ENCODE measurements around the gene P4HB.

P4HB gene

DNA sequence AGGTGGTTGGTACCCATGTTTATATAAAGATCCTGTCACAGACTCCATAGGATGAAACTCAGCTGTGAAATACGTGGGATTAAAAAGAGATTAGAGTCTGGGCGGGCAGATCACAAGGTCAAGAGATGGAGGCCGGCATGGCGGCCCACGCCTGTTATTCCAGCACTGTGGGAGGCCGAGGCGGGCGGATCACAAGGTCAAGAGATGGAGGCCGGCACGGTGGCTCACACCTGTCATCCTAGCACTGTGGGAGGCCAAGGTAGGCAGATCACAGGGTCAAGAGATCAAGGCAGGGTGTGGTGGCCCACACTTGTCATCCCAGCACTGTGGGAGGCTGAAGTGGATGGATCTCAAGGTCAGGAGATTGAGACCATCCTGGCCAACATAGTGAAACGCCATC lies 35.1 kb upstream of the P4HB start:
- no peak for DNase-seq

GRCh38 chr17:81891303-81891552 lies 30.9 kb upstream of the P4HB start:
- DNase-seq, result no peak

DNA sequence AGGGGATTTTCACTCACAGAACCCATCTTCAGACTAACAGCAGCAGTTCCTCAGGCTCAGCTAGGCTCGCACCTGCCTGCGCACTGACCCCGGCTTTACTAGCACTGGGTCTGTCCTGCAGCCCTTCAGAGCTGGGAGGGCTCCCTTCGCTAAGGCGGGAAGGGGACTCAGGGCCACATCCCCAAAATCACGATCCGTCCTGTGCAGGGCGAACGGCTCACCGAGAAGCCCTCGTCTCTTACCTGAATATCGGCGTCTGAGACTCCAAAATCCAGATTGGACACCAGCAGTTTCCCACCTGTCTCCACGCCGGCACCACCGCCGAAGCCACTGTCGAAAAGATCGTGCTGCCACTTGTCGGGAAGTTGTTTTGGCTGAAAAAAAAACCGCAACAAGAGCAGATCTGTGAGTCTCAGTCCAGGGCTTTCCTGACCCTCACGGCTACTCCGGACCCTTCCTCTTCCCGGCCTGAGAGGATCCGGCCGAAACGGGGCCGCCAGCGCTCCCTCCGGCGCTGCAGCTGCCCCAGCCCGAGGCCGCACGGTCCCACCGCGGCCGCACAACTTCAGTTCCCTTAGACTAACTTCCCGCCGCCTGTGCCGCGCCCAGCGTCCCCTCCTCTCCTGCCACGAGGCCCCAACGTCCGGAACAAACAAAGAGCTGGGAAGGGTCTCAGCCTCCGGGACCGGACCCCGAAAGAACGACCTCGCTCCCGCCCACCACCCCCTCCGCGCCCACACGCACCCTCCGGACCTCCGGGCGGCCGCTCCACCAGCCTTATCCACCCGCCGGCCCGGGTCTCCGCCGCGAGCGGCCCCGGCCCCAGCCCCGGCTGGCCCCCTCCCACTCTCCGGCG lies 30.3 kb upstream of the P4HB start:
- no peak for DNase-seq

DNA sequence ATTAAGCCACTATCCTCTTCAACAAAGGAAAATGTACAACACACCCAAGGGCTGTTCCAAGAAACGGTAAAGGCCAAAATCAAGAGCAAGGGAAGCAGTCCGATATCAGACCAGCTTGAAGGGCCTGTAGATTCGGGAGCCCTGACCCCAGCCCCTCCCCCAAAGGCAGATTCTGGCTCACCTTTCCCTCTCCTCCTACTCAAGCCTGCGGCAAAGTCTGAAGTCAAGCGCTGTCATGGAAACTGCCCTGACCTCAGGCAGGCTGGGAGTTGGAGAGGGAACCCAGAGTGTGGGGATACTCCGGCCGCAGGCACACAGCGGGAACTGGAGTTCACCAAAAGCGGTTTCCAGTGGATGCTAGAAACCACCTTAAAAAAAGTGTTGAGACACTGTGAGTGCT lies 29.3 kb upstream of the P4HB start:
- no peak for DNase-seq

DNA sequence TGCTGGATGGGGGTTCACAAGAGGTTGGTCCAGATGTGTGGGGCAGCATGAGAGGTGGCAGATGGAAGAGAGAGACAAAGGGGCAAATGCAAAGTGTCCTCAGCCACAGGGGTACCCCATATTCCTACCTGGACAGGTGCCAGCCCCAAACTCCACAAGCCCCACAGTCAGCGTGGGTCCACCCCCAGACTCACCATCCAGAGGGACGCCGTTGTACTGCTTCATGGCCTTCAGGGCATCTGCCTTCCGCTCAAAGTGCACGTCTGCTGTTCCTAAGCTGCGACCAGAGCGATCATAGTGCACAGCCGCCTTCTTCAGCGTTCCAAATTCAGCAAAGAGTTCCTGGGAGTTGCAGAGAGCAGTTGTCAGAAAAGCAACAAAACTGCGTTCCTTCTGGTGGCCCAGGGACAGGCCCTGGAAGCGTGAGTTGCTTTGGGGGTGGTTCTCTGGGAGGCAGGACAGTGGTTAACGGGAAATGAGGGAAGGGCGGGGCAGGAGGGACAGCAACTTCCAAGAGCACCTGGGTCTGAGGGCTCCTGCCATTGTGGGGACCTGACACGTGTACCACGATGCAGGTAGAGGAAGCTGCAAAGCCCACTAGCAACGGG lies 28.8 kb upstream of the P4HB start:
- no peak for DNase-seq

- DNase-seq, result no peak
Observed at GRCh38 chr17:81888105-81888987, 28.0 kb upstream of the P4HB start.

- DNase-seq, result no peak
Observed at GRCh38 chr17:81885869-81886548, 25.7 kb upstream of the P4HB start.

- DNase-seq, result no peak
Observed at GRCh38 chr17:81885454-81885853, 25.1 kb upstream of the P4HB start.

- no peak for DNase-seq
Observed at GRCh38 chr17:81884968-81885367, 24.6 kb upstream of the P4HB start.

DNA sequence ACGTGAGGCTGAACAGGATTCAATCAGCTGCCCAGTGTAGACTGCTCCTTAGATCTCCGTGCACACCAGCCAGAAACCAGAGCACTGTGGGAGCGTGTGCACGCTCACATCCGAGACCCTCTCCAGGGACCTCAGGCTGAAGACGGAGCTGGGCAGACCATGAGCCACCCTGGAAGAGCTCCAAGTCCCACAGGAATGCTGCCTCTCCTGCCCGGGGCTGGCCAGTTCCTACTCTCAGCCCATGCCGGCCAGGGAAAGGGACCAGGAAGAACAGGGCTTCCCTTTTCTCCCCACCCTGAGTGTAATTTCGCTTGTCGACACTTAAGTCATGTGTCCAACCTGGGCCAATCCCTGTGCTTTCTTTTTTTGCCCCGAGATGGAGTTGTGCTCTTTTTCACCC lies 24.2 kb upstream of the P4HB start:
- no peak for DNase-seq

GRCh38 chr17:81879121-81879520 lies 18.8 kb upstream of the P4HB start:
- DNase-seq, result no peak

GRCh38 chr17:81878294-81878693 lies 18.0 kb upstream of the P4HB start:
- DNase-seq, result no peak

- no peak for DNase-seq
Observed at GRCh38 chr17:81877569-81877968, 17.2 kb upstream of the P4HB start.

- DNase-seq, result peak; percentile 79
Observed at GRCh38 chr17:81871387-81872230, 11.3 kb upstream of the P4HB start.

GRCh38 chr17:81870981-81871386 lies 10.6 kb upstream of the P4HB start, which contains the start of gene ARHGDIA:
Gene ARHGDIA (minus strand): TSS chr17:81871337. CDS start chr17:81869930, 1,407 bp downstream.
- DNase-seq, result no peak

- DNase-seq, result no peak
Observed at GRCh38 chr17:81870131-81870980, 10.0 kb upstream of the P4HB start.

DNA sequence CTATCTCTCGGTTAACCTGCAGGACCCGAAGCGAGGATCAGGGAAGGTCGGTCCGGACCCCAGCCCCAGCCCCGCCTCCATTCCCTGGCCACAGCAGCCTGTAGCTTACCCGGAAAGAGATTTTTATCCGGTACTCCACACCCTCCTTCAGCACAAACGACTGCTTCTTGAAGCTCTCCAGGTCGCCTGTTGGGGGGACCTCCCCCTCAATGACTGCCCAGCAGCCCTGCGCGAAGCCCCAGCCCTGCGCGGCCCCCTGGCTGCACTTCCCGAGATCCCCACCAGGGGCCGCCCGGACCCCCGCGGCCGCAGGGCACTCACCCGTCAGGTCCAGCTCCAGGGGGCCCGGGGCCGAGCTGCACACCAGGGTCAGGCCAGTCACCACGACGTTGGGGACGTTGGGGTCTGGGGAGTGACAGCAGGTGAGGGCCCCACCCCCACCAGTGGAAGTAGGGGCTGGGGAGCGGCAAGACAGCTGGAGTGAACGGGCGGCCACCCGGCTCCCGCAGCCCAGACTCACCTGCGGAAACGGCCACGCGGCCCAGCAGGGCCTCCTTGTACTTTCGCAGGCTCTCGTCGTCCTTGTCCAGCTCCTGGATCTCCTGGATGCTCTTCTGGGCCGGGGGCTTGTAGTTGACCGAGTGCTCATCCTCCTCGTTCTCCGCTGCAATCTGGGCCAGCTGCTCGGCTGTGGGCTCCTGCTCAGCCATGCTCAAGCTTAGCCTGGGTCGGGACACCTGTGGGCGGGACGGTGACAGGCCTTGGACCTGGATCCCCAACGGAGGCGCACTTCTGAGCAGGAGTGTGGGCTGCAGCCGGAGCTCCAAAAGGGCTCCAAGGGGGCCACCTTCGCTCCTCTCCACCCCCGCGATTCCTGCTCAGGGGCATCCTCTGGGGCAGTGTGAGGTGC lies 9.1 kb upstream of the P4HB start:
- DNase-seq, result no peak

DNA sequence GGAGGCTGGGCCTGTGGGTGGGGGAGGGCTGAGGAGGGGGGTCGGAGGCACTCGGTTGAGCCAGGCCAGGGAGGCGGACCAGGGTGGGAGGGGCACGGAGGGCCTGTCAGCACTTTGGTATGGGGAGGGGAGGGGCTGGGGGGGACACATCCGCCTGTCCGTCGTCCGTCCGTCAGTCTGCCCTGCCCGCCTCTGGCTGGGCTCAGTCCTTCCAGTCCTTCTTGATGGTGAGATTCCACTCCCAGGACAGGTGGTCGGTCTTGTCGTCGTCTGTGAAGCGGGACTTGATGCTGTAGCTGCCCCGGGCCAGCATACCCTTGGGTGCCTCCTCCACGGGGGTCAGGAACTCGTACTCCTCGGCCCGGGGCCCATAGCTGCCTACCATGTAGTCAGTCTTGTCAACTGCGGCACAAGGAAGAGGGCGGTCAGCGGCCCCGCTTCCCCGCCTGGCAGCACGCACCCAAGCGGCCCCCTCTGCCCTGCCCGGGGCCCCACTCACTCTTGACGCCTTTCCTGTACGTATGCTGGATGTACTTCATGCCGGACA lies 8.4 kb upstream of the P4HB start:
- DNase-seq, result no peak

- no peak for DNase-seq
Observed at GRCh38 chr17:81867991-81868673, 7.8 kb upstream of the P4HB start.

Data from NCI-H2171 treated with DMSO at 0.1 percent for 48 hours (cell line).